GM23338 (cell line): ENCODE data around the gene TGM2.

Source experiments
- CREB1 ChIP-seq: fragments of 250-450 bp; sonication (Bioruptor Pico); IDR thresholded peaks from 2 replicates; pipeline ENCODE4 v1.5.0; 2020; ENCODE audit warnings: low read depth, mild to moderate bottlenecking, moderate library complexity
- EZH2 ChIP-seq: fragments of 200-600 bp; sonication (generic); IDR thresholded peaks from one replicate; pipeline ENCODE4 v1.8.0; 2017; ENCODE audit warnings: antibody characterized with exemption, mild to moderate bottlenecking, low read depth; ENCODE audit not compliant: unreplicated experiment
- EZH2phosphoT487 ChIP-seq: fragments of 200-600 bp; sonication (generic); IDR thresholded peaks from one replicate; pipeline ENCODE4 v1.8.1; 2018; ENCODE audit warnings: antibody characterized with exemption; ENCODE audit not compliant: unreplicated experiment
- JUNB ChIP-seq: IDR thresholded peaks from one replicate; pipeline ENCODE4 v1.6.1; 2016; ENCODE audit warnings: antibody characterized with exemption; ENCODE audit not compliant: unreplicated experiment
- NANOG ChIP-seq: IDR thresholded peaks from 2 replicates; pipeline ENCODE4 v1.6.1; 2016; ENCODE audit warnings: antibody characterized with exemption, borderline replicate concordance
- POLR2AphosphoS5 ChIP-seq: IDR thresholded peaks from 2 replicates; pipeline ENCODE4 v1.6.1; 2016; ENCODE audit warnings: antibody characterized with exemption, low read depth
- REST ChIP-seq: IDR thresholded peaks from one replicate; pipeline ENCODE4 v1.6.1; 2018; ENCODE audit warnings: antibody characterized with exemption; ENCODE audit not compliant: unreplicated experiment
- STAT1 ChIP-seq: IDR thresholded peaks from one replicate; pipeline ENCODE4 v1.6.1; 2016; ENCODE audit warnings: antibody characterized with exemption; ENCODE audit not compliant: unreplicated experiment
- ZNF331 ChIP-seq: fragments of 250-450 bp; sonication (Bioruptor Pico); IDR thresholded peaks from 2 replicates; pipeline ENCODE4 v1.5.0; 2020; ENCODE audit warnings: low read depth, mild to moderate bottlenecking, moderate library complexity
- TF ChIP-seq, protein P1 (sequence below), 2 experiments: fragments of 200-600 bp in 1 of 2; sonication (generic) in 1 of 2; conservative IDR thresholded peaks; 2 replicates each; pipeline versions ENCODE4 v1.5.1 to v1.6.1; 2016 to 2017; ENCODE audit warnings: antibody characterized with exemption in 2 of 2, low read depth in 2 of 2, mild to moderate bottlenecking in 2 of 2, moderate library complexity in 1 of 2

DNA sequence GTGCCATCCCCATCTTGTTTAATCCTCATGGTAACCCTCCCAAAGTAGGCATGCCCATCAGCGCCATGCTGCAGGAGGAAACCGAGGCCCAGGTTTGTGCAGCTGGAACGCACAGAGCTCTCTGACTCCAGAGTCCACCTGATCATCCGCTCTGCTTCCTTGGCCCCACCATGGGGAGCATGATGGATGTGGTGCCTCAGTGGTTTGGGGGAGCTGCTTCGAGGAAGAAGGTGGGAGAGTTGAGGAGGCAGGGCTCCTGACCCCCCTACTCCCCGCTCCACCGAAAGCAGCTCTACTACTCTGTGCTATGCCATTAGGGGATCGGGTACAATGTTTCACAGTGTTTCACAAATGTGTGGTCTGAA, 52.2 kb downstream of the TGM2 start:
- TF ChIP-seq, protein P1, sequence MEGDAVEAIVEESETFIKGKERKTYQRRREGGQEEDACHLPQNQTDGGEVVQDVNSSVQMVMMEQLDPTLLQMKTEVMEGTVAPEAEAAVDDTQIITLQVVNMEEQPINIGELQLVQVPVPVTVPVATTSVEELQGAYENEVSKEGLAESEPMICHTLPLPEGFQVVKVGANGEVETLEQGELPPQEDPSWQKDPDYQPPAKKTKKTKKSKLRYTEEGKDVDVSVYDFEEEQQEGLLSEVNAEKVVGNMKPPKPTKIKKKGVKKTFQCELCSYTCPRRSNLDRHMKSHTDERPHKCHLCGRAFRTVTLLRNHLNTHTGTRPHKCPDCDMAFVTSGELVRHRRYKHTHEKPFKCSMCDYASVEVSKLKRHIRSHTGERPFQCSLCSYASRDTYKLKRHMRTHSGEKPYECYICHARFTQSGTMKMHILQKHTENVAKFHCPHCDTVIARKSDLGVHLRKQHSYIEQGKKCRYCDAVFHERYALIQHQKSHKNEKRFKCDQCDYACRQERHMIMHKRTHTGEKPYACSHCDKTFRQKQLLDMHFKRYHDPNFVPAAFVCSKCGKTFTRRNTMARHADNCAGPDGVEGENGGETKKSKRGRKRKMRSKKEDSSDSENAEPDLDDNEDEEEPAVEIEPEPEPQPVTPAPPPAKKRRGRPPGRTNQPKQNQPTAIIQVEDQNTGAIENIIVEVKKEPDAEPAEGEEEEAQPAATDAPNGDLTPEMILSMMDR (conservative IDR thresholded peaks at IDR 0.05; ENCODE audit: low read depth in 2 of 2): no peak
- TF ChIP-seq EZH2 (no peak), ZNF331 (CRISPR knock-in tag) (no peak), CREB1 (CRISPR knock-in tag) (no peak), JUNB (no peak), STAT1 (no peak), NANOG (no peak), POLR2AphosphoS5 (no peak), REST (no peak), EZH2phosphoT487 (no peak)
